HFF-Myc (cell line): Measurements from ENCODE around the gene CDC20B.

Experiments
- DNase-seq: peaks from one replicate; pipeline ENCODE4 v3.0.0-alpha.2; 2011; ENCODE audit warnings: low read depth; ENCODE audit errors: extremely low read depth
- H3K4me3 ChIP-seq: replicated peaks from 2 replicates; pipeline ENCODE4 v1.5.1; 2011; ENCODE audit warnings: low read depth, mild to moderate bottlenecking, control low read depth, low read length
- CTCF ChIP-seq: IDR thresholded peaks from 2 replicates; pipeline ENCODE4 v1.5.1; 2012; ENCODE audit warnings: mild to moderate bottlenecking, low read depth, low read length, control low read depth; ENCODE audit errors: missing control alignments

CDC20B gene

GRCh38 chr5:55172937-55173686 lies at the start of gene CDC20B:
CDC20B (minus strand) TSS chr5:55173177; CDS start chr5:55173000, 177 bp downstream.
- H3K4me3 ChIP-seq: peak within 1 kb of the TSS; percentile 43
- DNase-seq: no peak
- TF ChIP-seq CTCF: no peak

- no peak overlapping the region for H3K4me3 ChIP-seq
- DNase-seq: no peak
- TF ChIP-seq CTCF: no peak
Measured at GRCh38 chr5:55222092-55222984, 49.4 kb upstream of the CDC20B start.

GRCh38 chr5:55220433-55221185 lies 47.6 kb upstream of the CDC20B start:
- TF ChIP-seq CTCF: no peak
- H3K4me3 ChIP-seq: peak overlapping the region; percentile 12
- no peak for DNase-seq

- TF ChIP-seq CTCF: no peak
- no peak for DNase-seq
- no peak overlapping the region for H3K4me3 ChIP-seq
Measured at GRCh38 chr5:55219770-55220169, 46.8 kb upstream of the CDC20B start.

- TF ChIP-seq CTCF: no peak
- no peak overlapping the region for H3K4me3 ChIP-seq
- DNase-seq: no peak
Measured at GRCh38 chr5:55218967-55219366, 46.0 kb upstream of the CDC20B start.

- no peak for TF ChIP-seq CTCF
- H3K4me3 ChIP-seq: no peak overlapping the region
- DNase-seq: no peak
Measured at GRCh38 chr5:55211184-55211874, 38.4 kb upstream of the CDC20B start.
